A549 treated with AZD9567 at 1 μM for 4 hours (cell line): ENCODE results near the gene SEMA6D. TPM values are rescaled to one million over a fixed set of nuclear protein-coding genes. Genes with fewer than 3 reads are reported as not detected.

Source experiments
- total RNA-seq: library from RNA; stranded (reverse); fragments of 200-300 nt; extraction: Qiagen RNA extraction; gene quantifications from 5 replicates; pipeline ENCODE4 v1.2.3, GENCODE V29; 2022; ENCODE audit not compliant: insufficient read depth

The SEMA6D gene
- not detected in 5 replicates for total RNA-seq

GRCh38 chr15:47717036-47717612, at the start of gene SEMA6D:
Gene SEMA6D, plus strand, starts transcription at chr15:47717505. Its CDS starts 42,294 bp downstream, at chr15:47759799.

